Esophagus squamous epithelium (tissue), 4 donors: ENCODE data around the gene UBASH3A.
A peak's percentile ranks its signal among the peaks of the same experiment; 100 is the strongest.

Experiments
- POLR2A ChIP-seq, 4 donors: fragments of 450-650 bp; IDR thresholded peaks; one replicate each; pipeline ENCODE4 v1.6.1; 2017; ENCODE audit warnings: antibody characterized with exemption in 4 of 4, mild to moderate bottlenecking in 4 of 4, moderate library complexity in 3 of 4
- TF ChIP-seq, protein P1 (sequence below), 6 experiments: fragments of 450-650 bp in 4 of 6; fragments of 200-600 bp in 2 of 6; sonication (generic) in 2 of 6; IDR thresholded peaks; one replicate each; pipeline ENCODE4 v1.5.1; 2016 to 2019; ENCODE audit warnings: antibody characterized with exemption in 6 of 6, mild to moderate bottlenecking in 4 of 6, moderate library complexity in 4 of 6

DNA sequence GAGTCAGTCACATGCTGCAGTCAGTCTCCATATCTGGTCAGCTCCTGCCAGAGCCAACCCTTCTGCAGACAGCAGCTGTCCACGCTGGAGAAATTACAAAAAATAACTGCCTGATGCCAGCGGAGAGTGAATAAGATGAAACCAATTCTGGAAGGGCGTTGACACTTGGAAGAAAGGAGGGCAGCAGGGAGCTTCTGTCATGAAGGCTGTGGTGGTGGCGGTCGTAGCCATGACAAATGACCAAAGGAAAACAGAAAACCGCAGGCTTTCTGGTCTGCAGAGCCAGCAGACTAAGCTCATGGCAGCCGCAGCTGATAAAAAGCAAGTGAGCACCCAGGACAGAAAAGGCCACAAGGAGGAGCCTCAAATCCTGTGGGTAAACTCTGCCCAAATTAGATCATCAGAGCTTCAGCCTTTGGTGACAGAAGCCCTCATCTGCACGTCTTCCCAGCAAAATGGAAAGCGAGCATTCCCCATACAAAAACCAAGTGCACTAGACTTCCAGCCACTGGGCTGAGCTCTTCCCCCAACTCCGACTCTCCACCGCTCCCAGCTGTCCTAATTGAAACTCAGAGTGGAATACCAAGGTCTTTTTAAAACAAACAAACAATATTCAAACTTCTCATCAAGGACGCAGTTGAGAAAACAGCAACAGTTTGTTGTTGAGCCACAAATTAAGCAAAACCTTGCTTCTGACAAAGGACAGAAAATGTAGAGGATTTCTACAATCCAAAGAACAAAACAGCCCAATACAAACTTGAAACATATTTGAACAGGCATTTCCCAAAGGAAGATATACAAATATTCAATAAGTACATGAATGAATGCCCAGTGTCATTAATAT, 63.7 kb downstream of the UBASH3A start:
- TF ChIP-seq, protein P1, sequence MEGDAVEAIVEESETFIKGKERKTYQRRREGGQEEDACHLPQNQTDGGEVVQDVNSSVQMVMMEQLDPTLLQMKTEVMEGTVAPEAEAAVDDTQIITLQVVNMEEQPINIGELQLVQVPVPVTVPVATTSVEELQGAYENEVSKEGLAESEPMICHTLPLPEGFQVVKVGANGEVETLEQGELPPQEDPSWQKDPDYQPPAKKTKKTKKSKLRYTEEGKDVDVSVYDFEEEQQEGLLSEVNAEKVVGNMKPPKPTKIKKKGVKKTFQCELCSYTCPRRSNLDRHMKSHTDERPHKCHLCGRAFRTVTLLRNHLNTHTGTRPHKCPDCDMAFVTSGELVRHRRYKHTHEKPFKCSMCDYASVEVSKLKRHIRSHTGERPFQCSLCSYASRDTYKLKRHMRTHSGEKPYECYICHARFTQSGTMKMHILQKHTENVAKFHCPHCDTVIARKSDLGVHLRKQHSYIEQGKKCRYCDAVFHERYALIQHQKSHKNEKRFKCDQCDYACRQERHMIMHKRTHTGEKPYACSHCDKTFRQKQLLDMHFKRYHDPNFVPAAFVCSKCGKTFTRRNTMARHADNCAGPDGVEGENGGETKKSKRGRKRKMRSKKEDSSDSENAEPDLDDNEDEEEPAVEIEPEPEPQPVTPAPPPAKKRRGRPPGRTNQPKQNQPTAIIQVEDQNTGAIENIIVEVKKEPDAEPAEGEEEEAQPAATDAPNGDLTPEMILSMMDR (IDR thresholded peaks at IDR 0.05) = peak in 4 of 6 experiments; percentile 14 to 33 (median 22)
- TF ChIP-seq POLR2A (IDR thresholded peaks at IDR 0.05) = no peak
